GM12874 (cell line): Measurements from ENCODE around the gene KCTD5.

Source experiments
- CTCF ChIP-seq: IDR thresholded peaks from 2 replicates; pipeline ENCODE4 v1.5.1; 2011; ENCODE audit warnings: low read depth, mild to moderate bottlenecking, control low read depth, low read length, moderate library complexity; ENCODE audit not compliant: insufficient read depth

KCTD5 gene

DNA sequence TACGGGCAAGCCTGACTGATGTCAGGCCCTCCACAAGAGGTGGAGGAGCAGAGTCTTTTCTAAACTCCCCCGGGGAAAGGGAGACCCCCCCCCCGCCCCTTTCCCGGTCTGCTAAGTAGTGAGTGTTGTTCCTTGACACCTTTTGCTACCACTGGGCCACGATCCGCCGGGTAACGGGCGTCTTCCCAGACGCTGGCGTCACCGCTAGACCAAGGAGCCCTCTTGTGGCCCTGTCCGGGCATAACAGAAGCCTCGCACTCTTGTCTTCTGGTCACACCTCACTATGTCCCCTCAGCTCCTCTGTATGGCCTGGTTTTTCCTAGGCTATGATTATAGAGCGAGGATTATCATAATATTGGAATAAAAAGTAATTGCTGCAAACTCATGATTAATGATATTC is 12.3 kb upstream of the KCTD5 start:
- TF ChIP-seq CTCF: peak; percentile 74

DNA sequence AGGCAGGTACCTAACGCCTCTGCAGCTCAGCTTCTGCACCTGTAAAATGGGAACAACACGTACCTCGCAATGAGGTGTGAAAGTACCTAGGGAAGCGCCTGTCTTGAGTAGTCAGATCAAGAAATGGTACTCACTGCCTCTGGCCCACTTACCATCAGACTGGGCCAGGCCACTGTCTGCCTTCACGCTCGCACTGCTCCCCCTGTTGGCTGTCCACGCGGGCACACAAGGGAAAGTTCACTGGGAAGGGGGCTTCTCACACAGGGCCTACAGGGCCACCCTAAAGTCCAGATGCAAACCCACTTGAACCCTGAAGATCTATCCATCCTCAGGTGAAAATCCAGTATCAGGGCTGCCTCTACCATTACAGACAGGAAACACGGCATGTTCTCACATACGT is 11.1 kb upstream of the KCTD5 start:
- TF ChIP-seq CTCF: 0 out of 2 replicates have a peak, but pooled peaks have one; percentile 21

- no peak for TF ChIP-seq CTCF
Observed at GRCh38 chr16:2671741-2672140, 10.6 kb upstream of the KCTD5 start.

DNA sequence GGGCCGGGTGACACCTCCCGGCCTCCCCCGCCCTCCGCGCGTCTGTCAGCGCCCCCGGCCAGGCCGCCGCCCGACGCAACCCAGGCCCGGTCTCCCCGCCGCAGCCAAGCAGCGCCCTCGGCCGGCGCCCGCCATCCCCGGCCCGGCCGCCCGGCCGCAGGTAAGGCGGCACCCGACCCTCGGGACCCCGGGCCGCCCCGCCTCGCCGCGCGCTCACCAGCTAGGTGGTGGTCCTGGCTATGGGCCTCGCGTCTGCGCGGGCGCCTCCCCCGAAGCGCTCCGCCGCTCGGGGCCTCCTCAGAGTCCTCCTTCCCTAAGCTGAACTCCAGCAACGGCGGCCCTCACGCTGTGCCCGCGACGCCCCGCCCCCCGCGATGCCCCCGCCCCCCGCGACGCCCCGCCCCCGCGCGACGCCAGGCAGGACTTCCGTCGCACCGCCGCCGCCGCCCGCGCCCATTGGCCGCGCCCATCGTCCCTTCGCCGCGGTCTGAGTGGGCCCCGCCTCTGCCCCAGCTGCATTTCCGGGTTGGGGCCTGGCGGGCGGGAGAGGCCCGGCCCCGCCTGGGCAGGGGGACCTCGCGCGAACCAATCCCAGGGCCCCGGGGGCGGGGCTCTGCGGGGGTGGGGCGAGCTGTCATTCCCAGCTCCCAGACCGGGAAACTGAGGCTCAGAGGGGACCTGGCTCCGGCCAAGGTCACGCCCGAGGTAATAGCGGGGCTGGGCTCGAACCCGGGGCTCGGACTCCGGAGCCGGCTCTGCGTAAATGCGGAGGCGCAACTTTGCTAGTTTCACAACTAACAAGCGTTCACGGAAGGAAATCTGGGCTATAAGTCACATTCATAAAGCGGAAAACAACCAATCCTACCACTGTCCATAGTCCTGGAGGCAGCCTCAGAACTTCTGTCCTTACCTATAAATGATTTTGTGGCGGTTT is 9.0 kb upstream of the KCTD5 start:
- TF ChIP-seq CTCF: no peak

GRCh38 chr16:2675021-2675420 is 7.3 kb upstream of the KCTD5 start:
- TF ChIP-seq CTCF: no peak

DNA sequence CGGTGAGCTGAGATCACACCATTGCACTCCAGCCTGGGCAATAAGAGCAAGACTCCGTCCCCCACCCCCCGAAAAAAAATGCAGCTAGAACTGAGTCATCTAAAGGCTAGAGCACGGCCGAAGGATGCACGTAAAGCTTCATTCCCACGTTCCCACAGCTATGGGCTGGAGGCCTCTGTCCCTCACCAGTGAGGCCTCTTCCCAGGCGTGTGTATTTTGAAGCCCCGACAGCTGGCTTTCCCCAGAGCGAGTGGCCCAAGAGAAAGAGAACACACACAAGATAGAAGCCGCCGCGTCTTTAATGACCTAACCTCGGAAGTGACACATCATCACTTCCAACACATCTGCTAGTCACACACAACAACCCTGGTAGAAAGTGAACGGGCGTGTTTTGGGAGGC is 6.6 kb upstream of the KCTD5 start:
- no peak for TF ChIP-seq CTCF

DNA sequence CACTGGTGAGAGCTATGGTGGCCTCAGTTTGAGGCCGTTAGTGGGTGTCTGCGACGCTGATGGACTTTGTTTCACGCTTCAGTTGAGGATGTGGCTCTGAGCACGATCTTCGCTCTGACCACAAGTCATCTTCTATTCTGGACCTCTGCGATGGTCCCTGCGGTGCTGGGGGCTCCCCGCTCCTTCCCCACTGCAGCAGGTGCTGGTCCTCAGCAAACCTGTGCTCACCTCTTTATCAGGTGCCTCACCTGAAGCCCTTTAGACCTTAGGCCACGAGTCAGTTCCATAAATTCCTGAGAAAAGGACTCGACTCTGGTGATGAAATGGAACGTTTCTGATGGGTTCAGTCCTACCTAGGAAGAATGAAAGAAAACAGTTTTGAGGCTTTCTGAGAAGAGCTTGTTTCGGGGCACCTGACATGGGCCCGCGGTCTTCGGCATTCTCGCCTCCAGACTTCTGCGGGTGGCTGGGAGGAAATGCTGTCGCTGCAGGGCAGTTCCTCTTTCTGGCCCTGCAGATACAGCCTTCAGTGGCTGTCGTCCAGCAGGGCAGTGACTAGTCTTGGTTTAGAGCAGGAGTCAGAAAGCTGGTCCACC is 4.7 kb downstream of the KCTD5 start:
- TF ChIP-seq CTCF: no peak
